HepG2 (cell line): ENCODE results near the gene ADD2. TPM values are rescaled to one million over a fixed set of nuclear protein-coding genes. Genes with fewer than 3 reads are reported as not detected.

Experiments
- ATAC-seq: fragments of 200-7000 bp; cut with Tn5 transposase; 3 replicates; pipeline ENCODE4 v1.9.1; 2020; ENCODE audit warnings: mild to moderate bottlenecking, moderate library complexity
- BruUV-seq: library from RNA; stranded (reverse); fragments of 400-500 nt; replicated peaks from 2 replicates; lab custom pipeline; 2021; lab: Mats Ljungman, UMichigan
- CTCF ChIA-PET: fragments of 300-600 bp; formaldehyde crosslinking; extraction: SDS; loops from one replicate; lab custom pipeline; 2021; ENCODE audit warnings: low total read pairs, inconsistent platforms, low intra/inter-chr PET ratio; lab: Yijun Ruan, JAX
- POLR2A ChIA-PET: fragments of 350-600 bp; sonication (Branson Sonifier 250); formaldehyde crosslinking; loops from one replicate; lab custom pipeline; 2020; ENCODE audit warnings: antibody characterized with exemption, inconsistent platforms; lab: Yijun Ruan, JAX
- DNase-seq: peaks from one replicate; pipeline ENCODE4 v3.0.0-alpha.2; 2015; ENCODE audit warnings: low spot score
- FAIRE-seq: peaks from 3 replicates; lab custom pipeline; 2011; peaks lifted over from hg19 to GRCh38; lab: Jason Lieb, UNC
- H2AFZ ChIP-seq: one replicate; pipeline ENCODE4 v1.6.1; 2011; ENCODE audit warnings: low read length, inconsistent platforms
- H3K27ac ChIP-seq: fragments of 300-600 bp; 3 replicates; pipeline ENCODE4 v1.8.0; 2011; ENCODE audit warnings: mixed run types, mild to moderate bottlenecking, mixed read lengths, low read length, inconsistent platforms; ENCODE audit not compliant: insufficient read depth; ENCODE audit errors: extremely low read length
- H3K27me3 ChIP-seq, 2 experiments: fragments of 200-600 bp in 1 of 2; 2 replicates in 1 of 2; 3 replicates in 1 of 2; pipeline versions ENCODE4 v1.6.0 to v1.8.0; 2011; ENCODE audit warnings: low read length in 2 of 2, mild to moderate bottlenecking in 2 of 2, moderate library complexity in 2 of 2, inconsistent platforms in 1 of 2; ENCODE audit not compliant: insufficient read depth in 2 of 2, control insufficient read depth in 1 of 2
- H3K36me3 ChIP-seq, 2 experiments: fragments of 200-600 bp in 1 of 2; replicated peaks in 1 of 2; 2 replicates in 1 of 2; 3 replicates in 1 of 2; pipeline versions ENCODE4 v1.5.1 to v1.8.0; 2011; ENCODE audit warnings: low read length in 2 of 2, inconsistent platforms in 1 of 2; ENCODE audit not compliant: insufficient read depth in 2 of 2, control insufficient read depth in 1 of 2
- H3K4me1 ChIP-seq: 2 replicates; pipeline ENCODE4 v1.5.1; 2012; ENCODE audit warnings: low read length, inconsistent platforms; ENCODE audit not compliant: insufficient read depth
- H3K4me2 ChIP-seq: 2 replicates; pipeline ENCODE4 v1.6.0; 2011; ENCODE audit warnings: low read depth, low read length, inconsistent platforms
- H3K4me3 ChIP-seq, 3 experiments: fragments of 200-600 bp in 1 of 3; sonication (generic), shearing (Covaris generic) in 1 of 3; replicated peaks in 1 of 3; 2 replicates each; pipeline ENCODE4 v1.5.1; 2011 to 2016; ENCODE audit warnings: low read length in 3 of 3, inconsistent platforms in 2 of 3, low read depth in 2 of 3, mild to moderate bottlenecking in 2 of 3, control low read depth in 1 of 3, mixed read lengths in 1 of 3; ENCODE audit not compliant: insufficient read depth in 1 of 3
- H3K79me2 ChIP-seq: one replicate; pipeline ENCODE4 v1.6.1; 2011; ENCODE audit warnings: low read length, inconsistent platforms; ENCODE audit not compliant: insufficient read depth
- H3K9ac ChIP-seq: 2 replicates; pipeline ENCODE4 v1.6.0; 2011; ENCODE audit warnings: mild to moderate bottlenecking, low read depth, low read length, inconsistent platforms; ENCODE audit not compliant: insufficient read depth
- H3K9me3 ChIP-seq: 2 replicates; pipeline ENCODE4 v1.5.1; 2012; ENCODE audit warnings: mild to moderate bottlenecking, low read length
- H4K20me1 ChIP-seq: 2 replicates; pipeline ENCODE4 v1.6.0; 2011; ENCODE audit warnings: inconsistent platforms, mild to moderate bottlenecking, low read length, moderate library complexity; ENCODE audit not compliant: insufficient read depth
- GPBP1L1 ChIP-seq: sonication (generic); formaldehyde crosslinking; IDR thresholded peaks from 2 replicates; pipeline ENCODE4 v1.5.0; 2020; ENCODE audit warnings: mild to moderate bottlenecking, missing genetic modification reagents
- KDM5B ChIP-seq: sonication (generic); formaldehyde crosslinking; IDR thresholded peaks from 2 replicates; pipeline ENCODE4 v1.4.0; 2020; ENCODE audit warnings: missing genetic modification reagents, mild to moderate bottlenecking, borderline replicate concordance
- PRDM4 ChIP-seq: sonication (generic); formaldehyde crosslinking; IDR thresholded peaks from 2 replicates; pipeline ENCODE4 v1.9.0; 2021; ENCODE audit warnings: missing genetic modification reagents, borderline replicate concordance
- TCF12 ChIP-seq, 2 experiments: fragments of 450-650 bp in 1 of 2; sonication (generic) in 1 of 2; formaldehyde crosslinking in 1 of 2; IDR thresholded peaks; 2 replicates each; pipeline versions ENCODE4 v1.6.1 to v1.8.0; 2017 to 2022; ENCODE audit warnings: antibody characterized with exemption in 1 of 2, mild to moderate bottlenecking in 1 of 2, missing genetic modification reagents in 1 of 2, moderate library complexity in 1 of 2
- ZNF235 ChIP-seq: sonication (generic); formaldehyde crosslinking; IDR thresholded peaks from 2 replicates; pipeline ENCODE4 v1.8.1; 2023; ENCODE audit warnings: mild to moderate bottlenecking, missing genetic modification reagents, borderline replicate concordance
- ZNF746 ChIP-seq: sonication (generic); formaldehyde crosslinking; IDR thresholded peaks from 2 replicates; pipeline ENCODE4 v1.8.0; 2022; ENCODE audit warnings: mild to moderate bottlenecking, missing genetic modification reagents
- ZSCAN20 ChIP-seq: sonication (generic); formaldehyde crosslinking; IDR thresholded peaks from 2 replicates; pipeline ENCODE4 v1.4.0; 2020; ENCODE audit warnings: missing genetic modification reagents, mild to moderate bottlenecking, borderline replicate concordance
- ZZZ3 ChIP-seq: sonication (generic); formaldehyde crosslinking; IDR thresholded peaks from 2 replicates; pipeline ENCODE4 v1.4.0; 2020; ENCODE audit warnings: missing genetic modification reagents, mild to moderate bottlenecking, borderline replicate concordance
- WGBS: methylation state at CpG from one replicate; pipeline ENCODE4 v1.1.6; 2017; ENCODE audit warnings: low lambda C conversion rate; 5-methylcytosine and 5-hydroxymethylcytosine counted together
- in situ Hi-C: cut with HindIII; loops from 2 replicates; pipeline ENCODE4 v1.10.0; 2017; ENCODE audit warnings: low pct_unique_long_range_greater_than_20kb; ENCODE audit not compliant: extremely low pct_ligation_motif_present
- intact Hi-C: fragments of 100-400 bp; cut with micrococcal nuclease; formaldehyde crosslinking; loops from one replicate; pipeline ENCODE4 v1.10.0; 2022; ENCODE audit not compliant: unreplicated experiment
- polyA plus RNA-seq, 8 experiments: library from polyadenylated mRNA; depleted of rRNA in 3 of 8; stranded (reverse) in 7 of 8; unstranded in 1 of 8; fragments of >200 nt; fragmentation: Illumina TruSeq in 4 of 8; extraction: Trizol in 4 of 8; gene quantifications; 2 replicates each; pipeline versions ENCODE4 v1.2.1 to v1.2.3, GENCODE V29; 2011 to 2016; ENCODE audit warnings: low read depth in 4 of 8, missing spikeins in 1 of 8, mixed read lengths in 1 of 8; ENCODE audit not compliant: insufficient read depth in 1 of 8
- total RNA-seq, 5 experiments: library from RNA; depleted of rRNA; stranded (reverse); fragments of >200 nt; fragmentation: Illumina TruSeq; extraction: Trizol; gene quantifications; 2 replicates each; pipeline ENCODE4 v1.2.3, GENCODE V29; 2016; ENCODE audit warnings: low read depth in 1 of 5
- TF ChIP-seq, protein P1 (sequence below): sonication (generic); formaldehyde crosslinking; IDR thresholded peaks from 2 replicates; pipeline ENCODE4 v1.4.0; 2020; ENCODE audit warnings: mild to moderate bottlenecking, missing genetic modification reagents

Gene ADD2
- total and polyA plus RNA-seq, 2 of the 13 experiments (the other 11 are each of a cell fraction or from before 2014, with no cell fraction given): 0.05 to 0.13 TPM

GRCh38 chr2:70709275-70710037 is 58.5 kb downstream of the ADD2 start:
- Histone ChIP-seq H3K4me2 (no peak overlapping the region), H3K9ac (no peak overlapping the region), H3K27ac (no peak overlapping the region), H3K9me3 (no peaks in the 10 kb centered on the region), H3K4me1 (peaks cover 7% of the 10 kb centered on the region; the same call in 1 of the 2 replicates), H2AFZ (no peak overlapping the region), H3K79me2 (no peaks in the 10 kb centered on the region), H3K4me3 (no peak overlapping the region), H4K20me1 (no peaks in the 10 kb centered on the region), H3K27me3 (peaks cover 7 to 31% of the 10 kb centered on the region in 2 experiments; a peak in 3 of 5 replicates), H3K36me3 (no peaks in the 10 kb centered on the region)
- in situ Hi-C loops: no loop called here
- WGBS: 15% methylated on average over 9 of the region's 9 CpGs
- FAIRE-seq (no peak), DNase-seq (no peak), ATAC-seq (no peak)
- no TSS peak for BruUV-seq
- intact Hi-C loops: no loop called here
- ChIA-PET POLR2A (no interaction called here), CTCF (no interaction called here)
- no peak for TF ChIP-seq ZNF746
- no peak for TF ChIP-seq TCF12 (IDR thresholded peaks at IDR 0.05)
- no peak for TF ChIP-seq TCF12 (CRISPR knock-in tag; IDR thresholded peaks at IDR 0.05)
- TF ChIP-seq, protein P1, sequence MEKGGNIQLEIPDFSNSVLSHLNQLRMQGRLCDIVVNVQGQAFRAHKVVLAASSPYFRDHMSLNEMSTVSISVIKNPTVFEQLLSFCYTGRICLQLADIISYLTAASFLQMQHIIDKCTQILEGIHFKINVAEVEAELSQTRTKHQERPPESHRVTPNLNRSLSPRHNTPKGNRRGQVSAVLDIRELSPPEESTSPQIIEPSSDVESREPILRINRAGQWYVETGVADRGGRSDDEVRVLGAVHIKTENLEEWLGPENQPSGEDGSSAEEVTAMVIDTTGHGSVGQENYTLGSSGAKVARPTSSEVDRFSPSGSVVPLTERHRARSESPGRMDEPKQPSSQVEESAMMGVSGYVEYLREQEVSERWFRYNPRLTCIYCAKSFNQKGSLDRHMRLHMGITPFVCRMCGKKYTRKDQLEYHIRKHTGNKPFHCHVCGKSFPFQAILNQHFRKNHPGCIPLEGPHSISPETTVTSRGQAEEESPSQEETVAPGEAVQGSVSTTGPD (CRISPR knock-in tag): no peak
- TF ChIP-seq ZNF235 (CRISPR knock-in tag): no peak
- no peak for TF ChIP-seq ZSCAN20 (CRISPR knock-in tag)
- TF ChIP-seq ZZZ3 (CRISPR knock-in tag): no peak
- TF ChIP-seq PRDM4 (CRISPR knock-in tag): no peak
- no peak for TF ChIP-seq GPBP1L1 (CRISPR knock-in tag)
- TF ChIP-seq KDM5B (CRISPR knock-in tag): no peak
